Gastrocnemius medialis (tissue), 4 donors: ENCODE data around the gene ATG14.

Experiments
- CTCF ChIP-seq, 5 experiments: fragments of 450-650 bp in 3 of 5; fragments of 200-600 bp in 2 of 5; sonication (generic) in 2 of 5; IDR thresholded peaks in 4 of 5; conservative IDR thresholded peaks in 1 of 5; 1 replicate in 4 of 5; 2 replicates in 1 of 5; pipeline ENCODE4 v1.5.1; 2016 to 2019; ENCODE audit warnings: antibody characterized with exemption in 5 of 5, mild to moderate bottlenecking in 3 of 5, moderate library complexity in 3 of 5
- POLR2A ChIP-seq, 2 donors: fragments of 450-650 bp; IDR thresholded peaks; one replicate each; pipeline ENCODE4 v1.6.1; 2017; ENCODE audit warnings: antibody characterized with exemption in 2 of 2, mild to moderate bottlenecking in 2 of 2, moderate library complexity in 2 of 2

DNA sequence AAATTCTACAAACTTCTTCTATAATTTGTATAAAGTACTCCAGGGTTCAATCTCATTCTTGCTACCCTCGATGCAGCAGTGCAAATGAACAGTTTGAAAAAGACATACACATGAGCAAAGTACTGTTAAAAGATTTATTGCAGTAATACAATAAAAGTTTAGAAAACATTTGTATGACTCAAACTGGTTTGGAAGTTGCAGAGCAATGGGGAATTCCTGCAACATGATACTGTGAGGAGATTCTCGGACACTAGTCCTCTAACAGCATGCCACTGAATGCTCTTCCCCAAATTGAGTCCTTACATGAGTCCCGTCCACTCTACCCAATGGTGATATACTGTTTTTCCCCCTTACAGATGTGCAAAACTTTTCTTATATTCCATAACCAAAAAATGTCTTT, 45.4 kb downstream of the ATG14 start:
- TF ChIP-seq POLR2A (IDR thresholded peaks at IDR 0.05) (no peak), CTCF (IDR thresholded peaks at IDR 0.05 in 4 of 5, conservative IDR thresholded peaks at IDR 0.05 in 1 of 5) (no peak)
